GM21447 (cell line): ENCODE data around the gene SYNE3.

Experiments
- ATAC-seq: cut with Tn5 transposase; IDR thresholded peaks from one replicate; pipeline ENCODE4 v1.9.1; 2021; ENCODE audit not compliant: unreplicated experiment

The SYNE3 gene

DNA sequence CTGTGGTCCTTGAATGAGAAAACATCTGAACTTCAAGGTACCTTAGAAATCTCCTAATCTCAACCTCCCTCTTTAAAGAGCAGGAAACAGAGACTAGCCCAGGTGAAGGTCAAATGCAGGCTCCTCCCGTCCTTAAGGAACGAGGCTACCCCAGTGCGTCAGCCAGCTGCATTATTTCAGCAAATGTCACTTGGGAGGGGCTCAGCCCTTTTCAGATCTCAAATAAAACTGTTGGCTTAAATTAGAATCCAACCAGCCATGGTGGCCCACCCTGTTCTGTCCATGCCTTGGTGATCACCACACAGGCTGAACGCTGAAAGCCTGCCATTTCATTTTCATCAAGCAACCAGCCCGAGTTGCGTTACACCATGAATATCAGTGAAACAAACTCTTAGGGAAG lies 7.0 kb downstream of the SYNE3 start:
- ATAC-seq = no peak

DNA sequence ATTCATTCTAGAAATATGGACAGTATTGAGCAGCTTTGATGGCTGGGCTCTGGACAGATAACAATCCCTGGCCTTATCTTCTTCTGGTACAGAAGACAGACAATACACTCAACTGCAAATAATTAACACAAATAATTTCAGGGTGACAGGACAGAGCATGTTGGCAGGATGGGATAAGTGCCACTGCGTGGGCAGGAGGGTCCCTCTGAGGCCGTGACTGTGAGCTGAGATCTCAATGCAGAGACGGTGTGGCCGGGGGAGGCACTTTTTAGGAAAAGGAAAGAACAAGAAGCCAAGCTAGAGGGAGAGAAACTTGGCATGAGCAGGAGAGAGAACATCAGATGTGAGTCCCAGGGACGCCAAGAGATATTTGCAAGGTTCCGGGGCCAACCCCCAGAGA lies 8.1 kb downstream of the SYNE3 start:
- no peak for ATAC-seq

DNA sequence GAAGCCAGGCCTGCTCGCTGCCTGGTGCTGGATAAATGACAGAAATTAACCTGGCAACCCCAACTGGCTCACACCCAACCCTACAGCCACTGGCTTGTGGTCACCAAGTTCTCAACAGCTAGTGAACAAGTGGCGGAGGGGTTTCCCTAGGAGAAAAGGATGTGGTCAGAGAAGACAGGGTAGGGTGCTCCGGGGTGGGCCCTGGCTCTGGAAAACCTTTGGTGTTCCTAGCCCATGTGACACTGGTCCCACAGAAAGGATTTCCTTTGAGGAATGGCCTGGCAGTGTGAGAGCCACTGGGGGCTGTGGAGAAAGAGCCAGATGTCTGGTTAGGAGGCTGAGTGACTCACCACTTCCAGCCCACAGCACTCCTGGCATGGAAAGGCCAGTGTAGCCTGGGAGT lies 8.7 kb downstream of the SYNE3 start:
- no peak for ATAC-seq

GRCh38 chr14:95507174-95507573 lies 9.3 kb downstream of the SYNE3 start:
- no peak for ATAC-seq

DNA sequence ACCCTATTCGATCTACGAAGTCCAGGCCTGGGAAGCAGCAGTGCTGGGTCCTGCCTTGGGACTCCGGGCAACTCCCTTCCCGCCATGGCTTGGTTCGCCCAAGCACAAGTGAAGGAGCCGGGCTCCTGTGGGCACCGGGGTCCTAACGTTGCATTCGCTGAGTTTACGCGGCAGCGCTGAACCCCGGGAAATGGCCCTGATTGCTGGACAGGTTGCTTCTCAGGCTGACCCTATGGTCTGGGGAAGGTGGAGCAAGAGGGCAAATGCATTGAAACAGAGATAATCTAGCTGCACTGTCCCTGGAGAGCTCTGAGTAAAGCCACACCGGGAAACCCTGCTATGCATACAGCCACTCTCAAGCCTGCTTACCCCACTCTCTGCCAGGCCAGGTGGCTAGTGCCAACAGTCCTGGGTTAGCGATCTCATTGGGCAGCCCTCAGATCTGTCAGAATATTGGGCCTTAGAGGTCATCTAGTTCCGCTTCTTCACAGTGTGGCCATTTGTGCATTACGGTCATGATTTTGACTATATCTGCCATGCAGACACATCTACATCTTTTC lies 11.3 kb downstream of the SYNE3 start:
- peak; percentile 63 for ATAC-seq

- peak; percentile 32 for ATAC-seq
Measured at GRCh38 chr14:95504135-95505029, 12.1 kb downstream of the SYNE3 start.

DNA sequence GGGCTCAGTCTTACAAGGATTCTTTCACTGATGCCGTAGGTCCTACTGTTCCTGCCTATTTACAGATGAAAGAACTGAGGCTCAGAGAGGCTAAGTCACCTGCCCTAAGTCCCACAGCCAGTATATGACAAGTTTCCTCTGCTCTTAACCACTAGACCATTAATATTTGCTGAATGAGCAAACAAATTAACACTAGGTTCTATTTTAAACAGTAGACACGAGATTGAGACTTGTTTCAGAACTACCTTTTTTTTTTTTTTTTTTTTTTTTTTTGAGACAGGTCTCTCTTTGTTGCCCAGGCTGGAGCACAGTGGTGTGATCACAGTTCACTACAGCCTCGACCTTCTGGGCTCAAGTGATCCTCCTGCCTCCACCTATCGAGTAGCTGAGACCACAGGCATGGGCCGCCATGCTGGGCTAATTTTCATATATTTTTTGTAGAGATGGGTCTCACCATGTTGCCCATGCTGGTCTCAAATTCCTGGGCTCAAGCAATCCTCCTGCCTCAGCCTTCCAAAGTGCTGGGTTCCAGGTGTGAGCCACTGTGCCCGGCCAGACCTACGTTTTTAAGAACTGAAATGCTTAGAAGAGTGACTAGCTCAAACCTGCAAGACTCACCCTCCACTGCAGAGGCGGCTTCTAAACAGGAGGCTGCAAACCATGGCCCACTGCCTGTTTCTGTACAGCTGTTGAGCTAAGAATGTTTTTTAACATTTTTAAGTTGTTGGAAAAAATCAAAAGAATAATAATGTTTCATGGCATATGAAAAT lies 12.9 kb downstream of the SYNE3 start:
- ATAC-seq = peak; percentile 44

- ATAC-seq = no peak
Measured at GRCh38 chr14:95502381-95502950, 14.0 kb downstream of the SYNE3 start.

DNA sequence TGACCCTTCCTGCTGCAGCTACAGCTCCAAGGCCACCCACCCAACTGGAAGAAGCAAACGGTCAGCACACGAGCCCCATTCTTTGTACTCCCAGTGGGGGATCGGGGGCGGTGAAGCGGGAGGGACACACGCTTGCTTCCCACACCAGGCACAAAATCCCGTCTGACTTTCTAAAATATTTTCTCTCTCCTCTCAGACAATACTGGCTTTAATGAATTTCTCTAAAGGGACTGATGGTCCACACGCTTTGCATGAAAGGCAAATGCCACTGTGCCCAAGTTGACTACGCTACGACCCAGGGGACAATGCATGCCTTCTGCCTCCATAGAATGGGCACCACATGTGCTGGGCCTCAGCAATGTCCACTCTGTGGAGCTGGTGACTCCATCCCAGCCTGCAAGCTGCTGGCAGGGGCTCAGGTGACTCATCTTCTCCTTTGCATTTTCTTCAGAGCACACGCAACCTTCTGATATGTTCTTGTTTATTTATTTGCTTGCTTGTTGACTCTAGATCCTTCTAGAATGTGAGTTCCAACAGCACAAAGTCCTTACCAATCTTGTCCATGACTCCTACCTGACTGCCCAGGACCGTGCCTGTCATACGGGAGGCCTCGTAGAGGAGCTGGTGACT lies 15.6 kb downstream of the SYNE3 start:
- no peak for ATAC-seq

GRCh38 chr14:95500201-95500681 lies 16.2 kb downstream of the SYNE3 start:
- no peak for ATAC-seq

GRCh38 chr14:95499354-95499750 lies 17.1 kb downstream of the SYNE3 start:
- no peak for ATAC-seq

GRCh38 chr14:95498622-95499353 lies 17.7 kb downstream of the SYNE3 start:
- no peak for ATAC-seq

DNA sequence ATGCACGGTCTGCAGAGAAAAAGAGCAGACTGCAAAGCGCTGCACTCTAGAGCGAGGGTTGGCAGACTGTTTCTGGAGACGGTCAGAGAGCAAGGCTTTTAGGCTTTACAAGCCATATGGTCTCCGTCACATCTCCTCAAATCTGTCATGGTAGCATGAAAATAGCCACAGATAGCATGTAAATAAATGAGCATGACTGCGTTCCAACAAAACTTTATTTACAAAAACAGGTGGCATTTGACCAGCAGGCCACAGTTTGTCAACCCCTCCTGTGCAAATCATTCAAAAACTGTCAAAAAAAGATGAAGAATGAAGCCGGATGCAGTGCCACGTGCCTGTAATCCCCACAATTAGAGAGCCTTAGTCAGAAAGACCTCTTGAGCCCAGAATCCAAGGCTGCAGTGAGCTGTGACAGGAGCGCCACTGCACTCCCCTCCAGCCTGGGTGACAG lies 18.9 kb downstream of the SYNE3 start:
- ATAC-seq = no peak

GRCh38 chr14:95496690-95497259 lies 19.7 kb downstream of the SYNE3 start:
- no peak for ATAC-seq

- ATAC-seq = peak; percentile 21
Measured at GRCh38 chr14:95496111-95496681, 20.3 kb downstream of the SYNE3 start.

DNA sequence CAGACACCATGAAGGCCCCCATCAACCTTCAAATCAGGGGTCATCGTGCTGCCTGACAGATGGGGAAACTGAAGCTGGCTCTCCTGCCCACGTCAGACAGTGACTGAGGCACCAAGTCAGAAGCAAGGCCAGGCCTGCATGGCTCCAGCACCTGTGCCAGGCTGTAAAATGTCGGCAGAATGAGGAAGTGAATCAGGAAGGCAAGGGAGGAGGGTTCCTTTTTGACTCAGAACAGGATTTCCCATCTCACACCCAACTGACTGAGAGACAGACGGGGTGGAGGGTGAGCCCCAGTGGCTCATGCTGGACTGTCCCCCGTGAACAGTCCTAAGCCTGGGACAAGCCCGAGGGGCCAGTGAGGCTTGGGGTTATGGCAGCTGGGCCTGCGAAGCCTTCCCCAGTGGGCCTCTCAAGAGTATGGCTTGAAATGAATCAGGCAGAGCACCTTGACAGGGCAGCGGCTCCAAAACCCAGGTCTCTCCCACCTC lies 20.9 kb downstream of the SYNE3 start:
- peak; percentile 91 for ATAC-seq

DNA sequence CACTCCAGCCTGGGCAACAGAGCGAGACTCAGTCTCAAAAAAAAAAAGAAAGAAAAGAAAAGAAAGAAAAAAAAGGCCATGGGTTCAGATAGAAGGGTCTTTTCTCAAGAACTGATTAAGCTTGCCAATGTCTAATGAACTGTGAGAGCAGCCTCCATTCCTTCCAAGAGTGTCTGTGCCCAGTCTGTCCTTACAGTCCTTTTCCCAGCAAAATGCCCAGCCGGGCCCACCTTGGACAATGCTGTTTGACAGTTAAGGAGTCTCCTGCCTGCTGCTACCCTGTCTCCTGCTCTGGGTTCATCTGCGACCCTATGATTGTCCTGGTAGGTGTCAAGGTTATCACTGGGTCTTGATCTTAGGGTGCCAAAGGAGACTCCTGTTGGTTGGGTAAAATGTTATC lies 21.4 kb downstream of the SYNE3 start:
- ATAC-seq = no peak

DNA sequence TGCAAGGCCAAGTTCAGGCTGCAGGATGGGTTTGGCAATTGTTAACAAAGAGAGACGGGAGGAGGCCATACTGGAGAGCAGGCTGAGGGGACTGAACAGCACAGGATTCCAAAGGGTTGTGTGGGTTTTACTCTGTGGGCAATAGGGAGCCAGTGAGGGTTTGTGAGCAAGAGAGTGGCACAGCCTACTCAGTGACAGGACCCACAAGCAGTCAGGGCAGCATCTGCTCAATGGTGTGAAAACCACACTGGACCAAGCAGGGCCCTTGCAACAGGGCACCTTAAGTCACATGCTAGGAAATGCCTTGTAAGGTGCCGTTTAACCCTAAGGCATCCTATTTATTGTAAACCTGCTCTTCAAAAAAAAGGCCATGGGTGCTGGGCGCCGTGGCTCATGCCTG lies 22.0 kb downstream of the SYNE3 start:
- ATAC-seq = no peak

DNA sequence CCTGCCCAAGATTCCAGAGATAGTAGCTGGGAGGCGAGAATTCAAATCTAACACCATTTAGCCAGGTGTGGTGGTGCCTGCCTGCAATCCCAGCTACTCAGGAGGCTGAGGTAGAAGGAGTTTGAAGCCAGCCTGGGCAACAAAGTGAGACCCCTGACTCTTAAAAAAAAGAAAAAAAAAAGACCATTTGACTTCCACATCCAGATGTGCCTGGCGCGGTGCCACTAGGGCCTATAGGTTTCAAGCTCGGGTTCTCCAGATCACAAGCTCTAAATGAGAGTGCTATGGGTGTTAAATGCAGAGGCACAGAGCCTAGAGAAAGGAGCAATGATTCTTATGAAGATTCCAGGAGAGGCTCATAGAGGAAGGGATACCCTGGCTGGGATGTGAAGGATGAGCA lies 22.5 kb downstream of the SYNE3 start:
- ATAC-seq = no peak
